GM19035 (cell line): Measurements from ENCODE around the gene SUN3.
"Not testable (repeated sequence)": the region's sequence is repeated elsewhere in the genome, so short reads cannot be mapped to it uniquely, and the experiment has no call there.

Experiments
- ATAC-seq: cut with Tn5 transposase; IDR thresholded peaks from one replicate; pipeline ENCODE4 v1.9.1; 2021; ENCODE audit not compliant: unreplicated experiment

Gene SUN3

GRCh38 chr7:48033922-48034321 is 5.0 kb upstream of the SUN3 start:
- no peak for ATAC-seq

GRCh38 chr7:48031111-48031510 is 2.2 kb upstream of the SUN3 start:
- ATAC-seq, result no peak

DNA sequence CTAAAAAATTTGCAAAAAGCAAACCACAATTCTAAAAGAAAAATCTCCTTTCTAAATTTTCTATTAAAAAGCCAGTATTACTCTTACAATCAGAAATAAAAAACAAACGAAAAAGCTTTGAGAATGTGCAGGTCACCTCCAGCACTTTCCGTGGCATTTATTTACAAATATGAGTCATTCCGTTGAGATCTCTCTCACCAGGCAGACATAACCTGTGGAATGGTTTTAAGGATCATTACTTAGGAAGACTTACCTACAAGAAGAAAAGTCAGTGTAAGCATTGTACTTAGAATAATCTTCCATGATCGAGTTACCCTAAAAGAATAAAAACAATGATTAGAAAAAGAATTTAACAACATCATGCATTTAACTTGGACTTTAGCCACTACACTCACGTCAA is 3.3 kb downstream of the SUN3 start:
- no peak for ATAC-seq

- no peak for ATAC-seq
Measured at GRCh38 chr7:48017674-48018073, 11.2 kb downstream of the SUN3 start.

- ATAC-seq, result no peak
Measured at GRCh38 chr7:48016641-48017040, 12.3 kb downstream of the SUN3 start.

- no peak for ATAC-seq
Measured at GRCh38 chr7:48011951-48012350, 17.0 kb downstream of the SUN3 start.

GRCh38 chr7:48011323-48011722 is 17.6 kb downstream of the SUN3 start:
- ATAC-seq, result no peak

DNA sequence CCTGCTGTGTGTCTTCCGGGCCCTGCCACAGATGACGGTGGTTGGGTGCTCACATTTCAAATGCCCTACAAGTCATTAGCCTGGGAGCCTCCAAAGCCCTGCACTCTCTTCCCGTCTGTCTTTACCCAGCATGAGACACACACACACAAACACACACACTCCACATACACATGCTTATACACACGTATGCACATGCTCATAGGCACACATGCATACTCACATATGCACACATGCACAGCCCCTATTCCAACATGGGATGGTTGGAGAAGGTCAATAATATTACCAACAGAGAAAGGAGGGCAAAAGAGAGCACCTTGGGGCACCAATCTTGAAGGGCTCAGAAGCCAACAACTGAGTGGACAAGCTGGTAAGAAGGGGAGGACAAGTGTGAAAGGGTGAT is 19.0 kb downstream of the SUN3 start:
- no peak for ATAC-seq

DNA sequence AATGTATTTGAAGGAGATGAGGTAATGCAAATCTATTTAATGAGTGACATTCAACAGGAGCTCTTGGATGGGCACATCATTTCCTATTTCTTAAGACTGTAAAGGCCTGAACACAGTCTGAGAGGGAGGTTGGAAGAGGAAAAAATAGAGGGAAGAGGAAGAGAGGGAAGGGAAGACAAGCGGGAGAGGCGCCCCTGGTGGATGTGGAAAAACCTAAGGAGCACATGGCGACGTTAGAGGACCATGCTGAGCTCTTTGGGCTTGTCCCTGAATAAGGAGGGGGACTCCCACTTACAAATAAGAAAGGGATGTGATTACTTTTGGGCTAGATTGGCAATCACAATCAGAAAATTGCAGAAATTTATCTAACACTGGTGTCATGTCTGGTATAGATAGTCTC is 19.6 kb downstream of the SUN3 start:
- ATAC-seq, result no peak

GRCh38 chr7:48006866-48007265 is 22.0 kb downstream of the SUN3 start:
- no peak for ATAC-seq

DNA sequence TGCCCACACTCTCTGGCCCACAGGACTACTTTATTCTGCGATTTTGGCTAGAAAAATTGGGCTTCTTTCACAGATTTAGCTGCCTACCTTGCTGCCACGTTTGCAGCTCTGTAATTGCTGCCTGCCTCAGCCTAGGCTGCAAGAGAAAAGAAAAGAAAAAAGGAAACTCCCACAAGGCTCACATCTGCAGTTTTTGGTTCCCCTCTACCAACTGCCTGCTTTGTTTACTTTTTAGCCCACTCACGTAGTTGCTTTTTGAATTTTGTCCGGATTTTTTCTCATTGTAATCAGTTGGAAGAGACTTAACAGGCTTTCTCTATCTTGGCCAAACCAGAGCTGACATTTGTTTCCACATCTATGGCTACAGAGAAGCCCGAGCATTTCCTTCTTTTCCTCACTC is 24.3 kb downstream of the SUN3 start:
- ATAC-seq, result peak; percentile 62

- no peak for ATAC-seq
Measured at GRCh38 chr7:48004032-48004431, 24.9 kb downstream of the SUN3 start.

- not testable (repeated sequence) for ATAC-seq
Measured at GRCh38 chr7:48000164-48000563, 28.7 kb downstream of the SUN3 start.

GRCh38 chr7:47999413-47999812 is 29.5 kb downstream of the SUN3 start:
- no peak for ATAC-seq

- ATAC-seq, result no peak
Measured at GRCh38 chr7:47992446-47992845, 36.5 kb downstream of the SUN3 start.

GRCh38 chr7:47991741-47992311 is 37.1 kb downstream of the SUN3 start:
- peak; percentile 99 for ATAC-seq

- ATAC-seq, result no peak
Measured at GRCh38 chr7:47991270-47991669, 37.6 kb downstream of the SUN3 start.

DNA sequence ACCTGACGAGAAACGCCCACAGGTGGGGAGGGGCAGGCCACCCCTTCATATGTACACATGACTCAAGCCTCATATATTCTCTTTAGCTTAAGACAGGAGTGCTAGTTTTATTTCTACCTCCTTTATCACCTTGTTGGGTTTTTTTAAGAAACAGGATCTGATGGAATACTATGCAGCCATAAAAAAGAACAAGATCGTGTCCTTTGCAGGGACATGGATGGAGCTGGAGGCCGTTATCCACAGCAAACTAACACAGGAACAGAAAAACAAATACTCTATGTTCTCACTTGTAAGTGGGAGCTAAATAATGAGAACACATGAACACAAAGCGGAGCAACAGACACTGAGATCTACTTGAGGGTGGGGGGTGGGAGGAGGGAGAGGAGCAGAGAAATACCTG is 38.3 kb downstream of the SUN3 start:
- no peak for ATAC-seq

DNA sequence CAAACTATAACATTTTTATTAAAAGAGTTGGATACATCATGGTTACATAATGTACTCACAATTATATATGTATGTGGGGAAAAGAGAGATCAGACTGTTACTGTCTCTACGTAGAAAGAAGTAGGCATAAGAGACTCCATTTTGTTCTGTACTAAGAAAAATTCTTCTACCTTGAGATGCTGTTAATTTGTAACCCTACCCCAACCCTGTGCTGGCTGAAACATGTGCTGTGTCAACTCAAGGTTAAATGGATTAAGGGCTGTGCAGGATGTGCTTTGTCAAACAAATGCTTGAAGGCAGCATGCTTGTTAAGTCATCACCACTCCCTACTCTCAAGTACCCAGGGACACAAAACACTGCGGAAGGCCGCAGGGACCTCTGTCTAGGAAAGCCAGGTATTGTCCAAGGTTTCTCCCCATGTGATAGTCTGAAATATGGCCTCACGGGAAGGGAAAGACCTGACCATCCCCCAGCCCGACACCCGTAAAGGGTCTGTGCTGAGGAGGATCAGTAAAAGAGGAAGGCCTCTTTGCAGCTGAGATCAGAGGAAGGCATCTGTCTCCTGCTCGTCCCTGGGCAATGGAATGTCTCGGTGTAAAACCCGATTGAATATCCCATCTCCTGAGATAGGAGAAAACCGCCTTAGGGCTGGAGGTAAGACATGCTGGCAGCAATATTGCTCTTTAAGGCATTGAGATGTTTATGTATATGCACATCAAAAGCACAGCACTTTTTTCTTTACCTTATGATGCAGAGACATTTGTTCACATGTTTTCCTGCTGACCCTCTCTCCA is 39.1 kb downstream of the SUN3 start:
- not testable (repeated sequence) for ATAC-seq

DNA sequence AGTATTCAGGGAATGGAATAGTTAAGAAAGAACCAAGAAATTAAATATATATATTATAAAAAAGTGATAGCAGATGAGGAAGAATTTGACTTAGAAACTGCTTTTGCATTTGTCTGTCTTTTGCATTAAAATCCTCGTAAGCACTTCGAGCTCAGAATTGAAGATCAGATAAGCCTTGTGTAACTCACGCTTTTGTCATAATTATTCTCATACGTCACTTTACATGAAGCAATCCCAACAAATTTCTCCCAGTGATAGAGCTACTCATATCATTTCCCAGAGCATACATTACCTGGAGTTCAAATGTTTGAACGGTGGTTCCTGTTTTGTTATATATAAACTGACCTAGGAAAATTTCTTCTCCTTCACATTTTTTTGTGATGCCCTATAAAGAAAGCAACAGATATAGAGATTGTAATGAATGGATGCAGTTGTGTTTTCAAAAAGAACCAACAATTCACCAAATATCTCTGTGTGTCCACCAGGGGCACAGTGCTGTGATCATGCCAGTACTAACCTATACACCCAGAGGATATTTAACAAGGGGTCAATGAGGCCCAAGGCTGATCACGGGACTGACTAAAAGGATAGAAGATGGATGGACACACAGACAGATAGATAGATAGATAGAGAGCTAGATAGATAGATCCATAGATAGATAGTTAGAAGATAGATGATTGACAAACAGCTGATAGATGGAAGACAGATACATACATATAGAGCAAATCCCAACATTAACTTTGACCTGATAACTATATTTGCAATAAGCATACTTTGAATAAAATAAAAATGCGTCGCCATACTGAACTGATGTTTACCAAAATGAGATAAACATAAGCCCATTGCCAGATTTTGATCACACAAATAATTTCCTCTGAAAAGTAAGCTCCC is 40.2 kb downstream of the SUN3 start:
- ATAC-seq, result no peak

GRCh38 chr7:47982610-47983009 is 46.3 kb downstream of the SUN3 start:
- no peak for ATAC-seq

GRCh38 chr7:47980648-47981047 is 48.3 kb downstream of the SUN3 start:
- not testable (repeated sequence) for ATAC-seq
